Central memory CD4-positive, alpha-beta T cell (primary cell): Measurements from ENCODE around the gene P4HA2.
"Not testable (repeated sequence)": the region's sequence is repeated elsewhere in the genome, so short reads cannot be mapped to it uniquely, and the experiment has no call there.

Experiments used
- DNase-seq: peaks from one replicate; pipeline ENCODE4 v3.0.0; 2022

The P4HA2 gene

DNA sequence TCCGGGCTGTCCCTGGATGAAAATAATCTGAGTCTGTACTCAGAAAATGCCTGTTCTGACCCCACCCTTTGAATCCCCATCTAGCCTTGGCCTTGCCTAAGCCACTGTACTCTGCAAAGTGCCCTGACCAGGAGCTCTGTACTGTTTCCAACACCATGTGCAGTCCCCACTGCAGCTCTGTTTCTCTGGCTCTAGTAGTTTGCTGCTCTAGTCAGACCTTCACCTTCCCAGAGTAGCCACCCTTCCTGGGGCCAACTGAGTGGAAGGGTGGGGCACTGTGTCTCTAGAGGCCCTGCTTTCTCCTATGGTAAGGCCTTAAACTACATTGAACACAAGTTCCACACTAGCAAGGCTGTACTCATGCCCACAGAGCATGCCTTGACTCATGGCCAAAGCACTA, 31.9 kb downstream of the P4HA2 start:
- DNase-seq, result no peak

DNA sequence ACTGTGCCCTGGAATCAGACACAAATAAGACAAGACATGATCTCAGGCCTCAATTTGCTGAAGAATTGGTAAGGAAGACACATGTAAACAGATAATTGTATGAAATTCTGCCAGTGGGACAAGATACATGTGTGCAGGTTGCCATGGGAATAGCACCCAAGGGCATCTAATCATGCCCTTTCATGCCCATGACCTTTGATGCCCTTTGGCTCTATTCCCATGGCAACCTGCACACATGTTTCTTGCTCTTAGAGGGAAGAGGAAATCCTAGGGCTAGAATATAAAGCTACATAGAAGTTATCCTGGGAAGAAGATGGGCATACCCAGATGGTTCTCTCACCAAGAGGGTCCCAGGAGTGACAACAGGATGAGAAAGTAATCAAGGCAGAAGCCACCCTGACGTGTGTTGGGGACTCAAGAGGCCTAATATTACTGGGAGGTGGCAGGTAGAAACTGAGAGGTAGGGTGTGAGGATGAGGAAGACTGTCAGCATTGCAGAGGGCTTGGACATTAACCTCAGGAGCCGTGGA, 34.4 kb downstream of the P4HA2 start:
- DNase-seq, result no peak

DNA sequence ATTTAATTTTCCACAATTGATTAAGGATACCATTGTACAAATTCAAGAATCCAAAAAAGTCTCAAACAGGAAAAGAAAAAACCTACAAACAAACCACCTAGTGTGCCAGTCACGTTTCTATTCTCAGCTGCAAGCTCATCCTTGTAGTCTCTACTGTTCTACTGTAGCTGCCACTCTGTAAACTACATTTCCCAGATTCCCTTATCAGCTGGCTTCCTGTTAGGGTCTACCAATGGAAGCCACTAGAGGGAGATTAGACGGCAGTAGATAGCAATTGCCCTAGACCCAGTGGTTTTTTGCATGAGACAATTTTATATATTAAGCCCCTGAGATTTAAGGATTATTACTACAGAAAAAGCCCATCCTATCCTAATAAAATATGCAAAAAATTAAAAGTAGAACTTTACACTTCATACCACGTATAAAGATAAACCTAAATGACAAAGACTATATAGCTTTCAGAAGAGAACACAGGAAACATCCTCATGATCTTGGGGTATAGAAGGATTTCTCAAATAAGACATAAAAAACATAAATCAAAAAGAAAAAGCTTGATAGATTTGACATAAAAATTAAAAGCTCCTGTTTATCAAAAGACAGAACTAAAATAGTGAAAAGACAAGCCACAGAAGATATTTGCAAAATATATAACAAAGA, 37.4 kb downstream of the P4HA2 start:
- peak; percentile 35 for DNase-seq

GRCh38 chr5:132184588-132184987, 43.1 kb downstream of the P4HA2 start:
- DNase-seq, result no peak

- no peak for DNase-seq
Observed at GRCh38 chr5:132183723-132184122, 43.9 kb downstream of the P4HA2 start.

DNA sequence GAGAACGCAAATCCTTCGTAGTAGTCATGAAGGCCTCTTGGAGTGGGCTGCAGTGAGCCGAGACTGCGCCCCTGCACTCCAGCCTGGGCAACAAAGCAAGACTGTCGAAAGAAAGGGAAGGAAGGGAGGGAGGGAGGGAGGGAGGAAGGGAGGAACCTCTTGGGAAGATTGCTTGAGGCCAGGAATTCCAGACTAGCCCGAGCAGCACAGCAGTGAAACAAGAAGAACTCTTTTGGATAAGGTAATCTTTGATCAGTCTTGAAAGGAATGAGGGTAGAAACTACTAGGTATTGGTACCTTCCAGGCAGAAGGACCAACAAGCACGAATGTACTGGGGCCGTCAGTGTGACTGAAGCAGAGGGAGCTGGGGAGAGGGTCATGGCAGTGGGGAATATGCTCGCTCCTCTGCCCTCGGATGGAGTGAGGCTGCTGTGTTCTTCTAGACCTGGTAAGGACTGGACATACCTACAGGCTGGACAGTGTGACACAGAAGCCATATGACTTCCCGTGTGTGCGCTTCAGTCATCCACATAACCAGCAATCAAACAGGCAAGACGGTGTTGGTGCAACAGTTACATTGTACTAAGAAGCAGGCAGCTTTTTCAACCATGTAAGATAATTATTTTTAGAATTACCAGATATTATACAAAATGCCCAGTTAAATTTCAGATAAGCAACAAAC, 45.2 kb downstream of the P4HA2 start:
- DNase-seq, result no peak

- no peak for DNase-seq
Observed at GRCh38 chr5:132181011-132181629, 46.5 kb downstream of the P4HA2 start.

DNA sequence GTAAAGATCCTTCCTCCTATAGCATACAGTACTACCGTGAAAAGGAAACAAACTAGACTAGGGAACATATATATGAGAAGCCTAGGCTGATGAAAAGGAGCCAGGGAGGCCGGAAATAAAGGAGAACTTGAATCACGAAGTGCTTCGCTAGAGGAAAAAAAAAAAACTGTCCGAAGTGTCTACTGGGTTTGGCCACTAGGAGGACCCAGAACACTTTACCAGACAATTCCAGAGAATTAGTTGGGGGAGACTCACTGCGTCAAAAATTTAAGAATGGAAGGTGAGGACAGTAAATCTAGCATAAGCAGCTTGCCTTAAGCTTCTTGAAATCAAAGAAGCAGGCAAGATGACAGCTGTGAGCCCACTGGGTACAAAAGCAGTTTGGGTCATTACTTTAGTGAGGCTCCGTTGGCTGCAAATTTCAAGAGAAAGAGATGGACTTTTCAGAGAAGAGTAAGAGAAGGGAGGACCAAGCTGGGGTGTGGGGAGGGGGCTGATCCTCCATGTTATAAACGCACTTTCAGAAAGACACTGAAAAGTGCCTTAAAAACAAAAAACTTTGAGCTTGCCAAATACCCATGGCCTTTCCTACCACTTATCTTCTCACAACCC, 47.4 kb downstream of the P4HA2 start:
- no peak for DNase-seq

DNA sequence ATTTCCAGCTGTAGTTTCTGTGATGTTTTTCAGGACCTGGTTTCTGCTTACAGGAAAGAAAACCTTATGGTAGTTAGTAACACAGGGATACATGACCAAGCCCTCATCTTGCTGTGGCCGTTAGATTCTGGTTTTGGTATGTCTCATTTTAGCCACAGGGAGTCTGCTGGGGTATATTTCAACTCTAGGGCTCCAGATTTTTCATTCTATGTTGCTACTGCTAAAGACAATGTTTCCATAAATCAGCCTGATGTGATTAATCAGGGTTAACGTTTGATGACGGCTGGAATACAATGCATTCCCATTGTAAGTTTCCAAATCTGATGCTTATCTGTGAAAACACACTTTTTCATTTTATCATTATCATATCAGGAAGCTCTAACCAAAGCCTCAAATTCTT, 48.2 kb downstream of the P4HA2 start:
- DNase-seq, result no peak

- no peak for DNase-seq
Observed at GRCh38 chr5:132177691-132178149, 49.9 kb downstream of the P4HA2 start.

DNA sequence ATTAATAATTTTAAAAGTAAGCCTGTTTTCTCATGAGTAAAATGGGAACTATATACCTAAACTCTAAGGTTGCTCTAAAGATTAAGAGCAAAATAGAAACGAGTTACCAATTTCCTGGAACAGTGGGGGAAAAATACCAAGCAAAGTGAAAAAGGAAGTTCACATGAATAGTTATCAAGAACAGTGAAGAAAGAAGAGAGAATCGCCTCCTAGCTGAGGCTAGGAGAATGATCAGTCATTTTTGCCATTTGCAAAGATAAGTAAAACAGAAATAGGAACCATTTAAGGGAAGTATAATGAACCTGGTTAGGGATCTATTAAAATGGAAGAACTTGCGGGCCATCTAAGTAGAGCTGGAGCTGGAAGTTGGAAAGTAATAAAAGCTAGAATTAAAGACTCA, 50.7 kb downstream of the P4HA2 start:
- DNase-seq, result no peak

DNA sequence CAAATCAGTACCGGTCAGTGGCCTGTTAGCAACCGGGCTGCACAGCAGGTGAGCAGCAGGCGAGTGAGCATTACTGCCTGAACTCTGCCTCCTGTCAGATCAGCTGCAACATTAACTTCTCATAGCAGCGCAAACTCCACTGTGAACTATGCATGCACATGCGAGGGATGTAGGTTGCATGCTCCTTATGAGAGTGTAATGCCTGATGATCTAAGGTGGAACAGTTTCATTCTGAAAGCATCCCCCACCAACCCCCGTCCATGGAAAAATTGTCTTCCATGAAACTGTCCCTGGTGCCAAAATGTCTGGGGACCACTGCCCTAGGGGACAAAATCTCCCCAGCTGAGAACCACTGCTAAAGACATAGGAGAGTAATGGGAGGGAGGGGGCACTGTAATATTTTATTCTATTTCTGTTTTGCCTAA, 51.1 kb downstream of the P4HA2 start:
- DNase-seq, result no peak

DNA sequence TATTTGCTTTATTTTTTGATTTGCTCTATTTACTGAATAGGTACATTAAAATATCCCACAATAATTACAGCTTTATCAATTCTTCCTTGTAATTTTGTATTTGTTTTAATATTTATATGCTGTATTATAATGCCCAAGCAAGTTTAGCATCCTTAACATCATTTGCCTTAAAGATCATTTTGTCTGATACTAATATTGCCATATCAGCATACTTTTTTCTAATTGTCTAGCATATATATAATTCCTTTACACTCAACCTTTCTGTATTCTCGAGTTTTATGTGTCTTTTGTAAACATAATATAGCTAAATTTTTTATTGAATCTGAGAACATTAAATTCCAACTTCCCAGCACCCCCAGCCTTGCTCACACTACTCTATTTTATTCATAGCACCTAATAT, 64.7 kb downstream of the P4HA2 start:
- no peak for DNase-seq

- not testable (repeated sequence) for DNase-seq
Observed at GRCh38 chr5:132161574-132162326, 65.9 kb downstream of the P4HA2 start.

- no peak for DNase-seq
Observed at GRCh38 chr5:132156413-132156812, 71.2 kb downstream of the P4HA2 start.

- no peak for DNase-seq
Observed at GRCh38 chr5:132150565-132150964, 77.1 kb downstream of the P4HA2 start.

- no peak for DNase-seq
Observed at GRCh38 chr5:132147663-132148062, 80.0 kb downstream of the P4HA2 start.

GRCh38 chr5:132145326-132145725, 82.3 kb downstream of the P4HA2 start:
- not testable (repeated sequence) for DNase-seq

GRCh38 chr5:132143148-132143547, 84.5 kb downstream of the P4HA2 start:
- DNase-seq, result no peak

DNA sequence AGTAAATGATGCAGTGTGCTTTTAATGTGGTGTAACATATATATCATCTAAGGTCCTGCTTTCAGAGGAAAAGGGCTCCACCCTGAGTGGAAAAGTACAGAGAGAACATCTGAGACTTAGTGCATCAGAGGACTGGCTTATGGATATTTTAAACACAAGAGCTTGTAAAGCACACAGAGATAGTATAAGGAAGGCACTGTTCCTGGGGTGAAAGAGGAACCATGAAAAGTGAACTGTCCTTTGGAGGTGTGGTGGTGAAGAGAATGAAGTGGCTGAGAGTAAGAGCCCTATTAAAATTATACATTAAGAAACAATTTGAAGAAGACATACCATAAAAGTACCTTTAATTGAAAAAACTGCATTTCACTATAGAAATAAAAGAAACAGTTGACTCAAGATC, 85.2 kb downstream of the P4HA2 start:
- no peak for DNase-seq
